Measurements from ENCODE around the gene NMU. TPM values are rescaled to one million over a fixed set of nuclear protein-coding genes. Genes with fewer than 3 reads are reported as not detected.

Gene NMU
- total and polyA plus RNA-seq, 2 of the 4 experiments (the other 2 are of a cell fraction) = not detected

DNA sequence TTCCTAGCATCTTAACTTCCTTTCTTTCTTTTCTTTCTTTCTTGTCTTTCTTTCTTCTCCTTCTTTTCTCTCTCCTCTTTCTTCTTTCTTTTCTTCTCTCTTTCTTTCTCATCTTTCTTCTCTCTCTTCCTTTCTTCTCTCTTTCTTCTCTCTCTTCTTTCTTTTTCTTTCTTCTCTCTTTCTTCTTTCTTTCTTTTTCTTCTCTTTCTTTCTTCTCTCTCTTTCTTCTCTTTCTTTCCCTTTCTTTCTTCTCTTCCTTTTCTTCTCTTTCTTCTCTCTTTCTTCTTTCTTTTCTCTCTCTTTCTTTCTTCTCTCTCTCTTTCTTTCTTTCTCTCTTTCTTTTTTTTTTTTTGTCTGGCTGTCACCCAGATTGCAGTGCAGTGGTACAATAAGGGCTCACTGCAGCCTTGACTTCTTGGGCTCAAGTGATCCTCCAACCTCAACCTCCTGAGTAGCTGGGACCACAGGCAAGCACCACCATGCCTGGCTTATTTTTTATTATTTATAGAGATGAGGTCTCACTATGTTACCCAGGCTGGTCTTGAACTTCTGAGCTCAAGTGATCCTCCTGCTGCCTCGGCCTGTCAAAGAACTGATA, 17.5 kb downstream of the NMU start:
- no peak overlapping the region for H4K8ac ChIP-seq (ENCODE audit: low read depth in 2 of 2, low read length in 2 of 2)
- in situ Hi-C loops (cut with MboI; ENCODE audit: low sequenced_read_pairs) = no loop called here
- TF ChIP-seq NFE2L2 (IDR thresholded peaks at IDR 0.05; ENCODE audit: low read depth, low read length) (no peak), BHLHE40 (IDR thresholded peaks at IDR 0.05; ENCODE audit: low read depth, low read length) (no peak), MAZ (IDR thresholded peaks at IDR 0.05; ENCODE audit: borderline replicate concordance, low read depth, low read length) (no peak), RCOR1 (IDR thresholded peaks at IDR 0.05; ENCODE audit: insufficient replicate concordance, low read length) (no peak), RFX5 (IDR thresholded peaks at IDR 0.05; ENCODE audit: low read depth, low read length) (no peak), MAFK (IDR thresholded peaks at IDR 0.05; ENCODE audit: low read depth, low read length) (no peak), CHD1 (IDR thresholded peaks at IDR 0.05; ENCODE audit: low read depth, low read length) (no peak), SMC3 (IDR thresholded peaks at IDR 0.05; ENCODE audit: low read depth, low read length) (no peak), POLR2A (IDR thresholded peaks at IDR 0.05; ENCODE audit: low read depth, low read length) (no peak), MXI1 (IDR thresholded peaks at IDR 0.05; ENCODE audit: borderline replicate concordance, low read depth, low read length) (no peak), CEBPB (IDR thresholded peaks at IDR 0.05; ENCODE audit: low read depth, low read length) (no peak), FOS (IDR thresholded peaks at IDR 0.05; ENCODE audit: low read depth, low read length) (no peak), RAD21 (IDR thresholded peaks at IDR 0.05; ENCODE audit: low read length) (no peak)
- TF ChIP-seq, protein P1, sequence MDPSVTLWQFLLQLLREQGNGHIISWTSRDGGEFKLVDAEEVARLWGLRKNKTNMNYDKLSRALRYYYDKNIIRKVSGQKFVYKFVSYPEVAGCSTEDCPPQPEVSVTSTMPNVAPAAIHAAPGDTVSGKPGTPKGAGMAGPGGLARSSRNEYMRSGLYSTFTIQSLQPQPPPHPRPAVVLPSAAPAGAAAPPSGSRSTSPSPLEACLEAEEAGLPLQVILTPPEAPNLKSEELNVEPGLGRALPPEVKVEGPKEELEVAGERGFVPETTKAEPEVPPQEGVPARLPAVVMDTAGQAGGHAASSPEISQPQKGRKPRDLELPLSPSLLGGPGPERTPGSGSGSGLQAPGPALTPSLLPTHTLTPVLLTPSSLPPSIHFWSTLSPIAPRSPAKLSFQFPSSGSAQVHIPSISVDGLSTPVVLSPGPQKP (IDR thresholded peaks at IDR 0.05; ENCODE audit: borderline replicate concordance, low read depth, low read length) = no peak
- TF ChIP-seq, protein P2, sequence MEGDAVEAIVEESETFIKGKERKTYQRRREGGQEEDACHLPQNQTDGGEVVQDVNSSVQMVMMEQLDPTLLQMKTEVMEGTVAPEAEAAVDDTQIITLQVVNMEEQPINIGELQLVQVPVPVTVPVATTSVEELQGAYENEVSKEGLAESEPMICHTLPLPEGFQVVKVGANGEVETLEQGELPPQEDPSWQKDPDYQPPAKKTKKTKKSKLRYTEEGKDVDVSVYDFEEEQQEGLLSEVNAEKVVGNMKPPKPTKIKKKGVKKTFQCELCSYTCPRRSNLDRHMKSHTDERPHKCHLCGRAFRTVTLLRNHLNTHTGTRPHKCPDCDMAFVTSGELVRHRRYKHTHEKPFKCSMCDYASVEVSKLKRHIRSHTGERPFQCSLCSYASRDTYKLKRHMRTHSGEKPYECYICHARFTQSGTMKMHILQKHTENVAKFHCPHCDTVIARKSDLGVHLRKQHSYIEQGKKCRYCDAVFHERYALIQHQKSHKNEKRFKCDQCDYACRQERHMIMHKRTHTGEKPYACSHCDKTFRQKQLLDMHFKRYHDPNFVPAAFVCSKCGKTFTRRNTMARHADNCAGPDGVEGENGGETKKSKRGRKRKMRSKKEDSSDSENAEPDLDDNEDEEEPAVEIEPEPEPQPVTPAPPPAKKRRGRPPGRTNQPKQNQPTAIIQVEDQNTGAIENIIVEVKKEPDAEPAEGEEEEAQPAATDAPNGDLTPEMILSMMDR (conservative IDR thresholded peaks at IDR 0.05; ENCODE audit: low read depth, low read length) = no peak
- TF ChIP-seq, protein P3, sequence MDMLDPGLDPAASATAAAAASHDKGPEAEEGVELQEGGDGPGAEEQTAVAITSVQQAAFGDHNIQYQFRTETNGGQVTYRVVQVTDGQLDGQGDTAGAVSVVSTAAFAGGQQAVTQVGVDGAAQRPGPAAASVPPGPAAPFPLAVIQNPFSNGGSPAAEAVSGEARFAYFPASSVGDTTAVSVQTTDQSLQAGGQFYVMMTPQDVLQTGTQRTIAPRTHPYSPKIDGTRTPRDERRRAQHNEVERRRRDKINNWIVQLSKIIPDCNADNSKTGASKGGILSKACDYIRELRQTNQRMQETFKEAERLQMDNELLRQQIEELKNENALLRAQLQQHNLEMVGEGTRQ (IDR thresholded peaks at IDR 0.05; ENCODE audit: low read depth, low read length) = no peak
- no peaks in the 10 kb centered on the region for H3K79me1 ChIP-seq (ENCODE audit: low read depth in 1 of 2, low read length in 2 of 2)
- no peak overlapping the region for H3K14ac ChIP-seq (replicated peaks; ENCODE audit: low read depth, low read length)
- no peak overlapping the region for H2BK20ac ChIP-seq (ENCODE audit: low read depth, low read length)
- H3K9ac ChIP-seq (ENCODE audit: low read depth, low read length) = no peak overlapping the region
- no peak overlapping the region for H2AFZ ChIP-seq (replicated peaks; ENCODE audit: low read length, poor library complexity)
- DNase-seq (no peak), ATAC-seq (ENCODE audit: low read depth) (no peak)
- intact Hi-C loops (cut with micrococcal nuclease) = no loop called here
- no peak overlapping the region for H2BK120ac ChIP-seq (ENCODE audit: low read depth, low read length)
- dilution Hi-C loops (cut with HindIII; ENCODE audit: low sequenced_read_pairs, unreplicated experiment) = no loop called here
- H3K9me3 ChIP-seq (ENCODE audit: control insufficient read depth, insufficient read depth, low read length) = no peaks in the 10 kb centered on the region
- H3K4me1 ChIP-seq (ENCODE audit: control insufficient read depth, insufficient read depth, low read length) = no peaks in the 10 kb centered on the region
- H2AK9ac ChIP-seq (replicated peaks; ENCODE audit: low read depth, low read length, poor library complexity) = no peak overlapping the region
- no peak overlapping the region for H3K56ac ChIP-seq (ENCODE audit: extremely low read depth, insufficient read depth, low read length)
- H4K91ac ChIP-seq (ENCODE audit: insufficient read depth, low read depth, low read length) = no peak overlapping the region
- CTCF ChIA-PET = no interaction called here
- no peak overlapping the region for H3K27ac ChIP-seq (ENCODE audit: insufficient read depth, low read length)
- no peaks in the 10 kb centered on the region for H3K9me1 ChIP-seq (ENCODE audit: insufficient read depth, low read length)
- no peaks in the 10 kb centered on the region for H3K36me3 ChIP-seq (ENCODE audit: control insufficient read depth, insufficient read depth, low read length)
- no CpG with 5 or more reads among the region's 1 CpG for WGBS, 2 experiments (ENCODE audit: extremely low coverage in 2 of 2, insufficient read length in 1 of 2)
- no TSS peak for BruUV-seq (replicated peaks)
- no peak overlapping the region for H3K4ac ChIP-seq (ENCODE audit: low read depth, low read length)
- H3K4me2 ChIP-seq (ENCODE audit: low read depth, low read length) = no peak overlapping the region
- H3K18ac ChIP-seq (ENCODE audit: low read depth, low read length) = no peak overlapping the region
- 0 out of 2 replicates have a peak, but pooled peaks cover 1% of the 10 kb centered on the region for H3K27me3 ChIP-seq (ENCODE audit: control insufficient read depth, insufficient read depth, low read length)
- no peaks in the 10 kb centered on the region for H4K20me1 ChIP-seq (ENCODE audit: insufficient read depth, low read length)
- H4K5ac ChIP-seq (ENCODE audit: low read depth, low read length) = no peak overlapping the region
- H2BK5ac ChIP-seq (ENCODE audit: low read depth, low read length, poor library complexity, severe bottlenecking) = no peak overlapping the region
- POLR2A ChIA-PET (ENCODE audit: unreplicated experiment) = no interaction called here
- no peak overlapping the region for H3K4me3 ChIP-seq (ENCODE audit: insufficient read depth, low read depth, low read length)
- no peak overlapping the region for H2BK15ac ChIP-seq (ENCODE audit: low read depth, low read length)
- H2AK5ac ChIP-seq (ENCODE audit: low read depth, low read length) = no peak overlapping the region
- H3K23ac ChIP-seq (ENCODE audit: low read depth, low read length) = no peak overlapping the region
